Measurements from ENCODE around the gene RNPC3.
"Not testable (repeated sequence)": the region's sequence is repeated elsewhere in the genome, so short reads cannot be mapped to it uniquely, and the experiment has no call there.

The RNPC3 gene

GRCh38 chr1:103561643-103562395, 36.3 kb downstream of the RNPC3 start:
- no peak for DNase-seq

DNA sequence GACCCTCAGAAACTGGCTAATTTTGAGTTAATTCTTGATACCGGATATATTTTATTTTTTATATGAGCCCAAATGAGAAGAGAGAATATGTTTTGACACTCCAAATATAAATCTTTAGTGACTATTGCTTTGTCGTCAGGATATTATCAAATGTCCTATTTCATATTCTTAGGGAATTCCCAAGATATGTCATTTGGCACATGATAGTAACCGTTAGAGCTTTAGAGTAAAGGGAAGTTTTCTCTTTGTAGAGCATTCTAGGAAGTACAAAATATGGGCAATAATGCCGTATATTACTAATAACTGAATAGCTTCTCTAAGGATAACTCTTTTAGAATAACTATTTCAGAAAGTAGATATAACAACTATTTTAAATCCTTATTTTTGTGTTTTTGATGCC, 37.6 kb downstream of the RNPC3 start:
- no peak for DNase-seq

- no peak for DNase-seq
Observed at GRCh38 chr1:103569493-103569892, 44.0 kb downstream of the RNPC3 start.

DNA sequence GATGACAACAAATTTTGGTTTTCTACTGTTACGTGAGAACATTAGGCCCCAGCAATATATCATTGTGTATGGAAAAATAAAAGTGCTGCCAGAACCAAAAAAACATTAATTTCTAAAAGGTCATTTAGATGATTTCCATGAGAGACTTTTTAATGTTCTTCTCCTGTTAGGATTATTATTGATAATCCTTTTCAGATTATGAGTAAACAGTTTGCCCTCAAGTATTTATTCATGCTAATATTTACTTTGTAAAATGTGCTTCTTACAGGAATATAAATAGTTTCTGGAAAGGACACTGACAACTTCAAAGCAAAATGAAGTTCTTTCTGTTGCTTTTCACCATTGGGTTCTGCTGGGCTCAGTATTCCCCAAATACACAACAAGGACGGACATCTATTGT, 45.8 kb downstream of the RNPC3 start, which contains the start of gene AMY2B:
Gene AMY2B, plus strand, starts transcription at position 301 of the 400 bp plus-strand sequence. Its CDS starts 14 bp downstream, at position 315.
- DNase-seq: not testable (repeated sequence)

- no peak for DNase-seq
Observed at GRCh38 chr1:103576065-103576464, 50.6 kb downstream of the RNPC3 start.

DNA sequence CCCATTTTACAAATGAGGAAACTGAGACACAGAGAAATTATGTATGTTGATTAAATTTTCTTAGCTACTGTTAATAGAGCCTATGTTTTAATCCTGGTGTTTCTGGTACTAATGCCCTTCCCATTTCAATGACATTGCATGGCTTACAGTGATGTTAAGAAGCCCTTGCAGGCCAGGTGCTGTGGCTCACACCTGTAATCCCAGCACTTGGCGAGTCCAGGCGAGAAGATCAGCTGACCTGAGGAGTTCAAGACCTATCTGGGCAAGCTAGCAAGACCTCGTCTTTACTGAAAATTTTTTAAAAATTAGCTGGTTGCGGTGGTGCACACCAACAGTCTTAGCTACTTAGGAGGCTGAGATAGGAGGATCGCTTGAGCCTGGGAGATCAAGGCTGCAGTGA, 51.3 kb downstream of the RNPC3 start:
- DNase-seq: not testable (repeated sequence)

GRCh38 chr1:103582464-103582863, 57.0 kb downstream of the RNPC3 start:
- DNase-seq: no peak

DNA sequence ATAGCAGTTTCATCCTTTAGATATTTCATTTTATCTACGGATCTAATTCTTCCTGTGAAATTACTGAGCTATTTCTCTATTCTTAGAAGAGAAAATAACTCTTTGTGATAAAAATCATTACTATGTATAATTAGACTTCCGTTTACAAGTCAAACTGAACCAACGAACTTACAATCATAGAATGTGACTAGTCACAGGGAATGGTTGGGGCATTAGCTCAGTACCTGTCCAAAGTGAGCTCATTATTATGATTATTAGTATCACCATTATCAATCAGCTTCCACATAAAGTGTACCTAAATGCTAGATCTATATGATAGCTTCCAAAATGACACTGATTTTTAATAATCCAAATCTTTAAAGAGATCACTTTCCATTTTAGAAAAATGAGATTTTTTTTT, 58.4 kb downstream of the RNPC3 start:
- DNase-seq: no peak

GRCh38 chr1:103584537-103584936, 59.0 kb downstream of the RNPC3 start:
- no peak for DNase-seq

DNA sequence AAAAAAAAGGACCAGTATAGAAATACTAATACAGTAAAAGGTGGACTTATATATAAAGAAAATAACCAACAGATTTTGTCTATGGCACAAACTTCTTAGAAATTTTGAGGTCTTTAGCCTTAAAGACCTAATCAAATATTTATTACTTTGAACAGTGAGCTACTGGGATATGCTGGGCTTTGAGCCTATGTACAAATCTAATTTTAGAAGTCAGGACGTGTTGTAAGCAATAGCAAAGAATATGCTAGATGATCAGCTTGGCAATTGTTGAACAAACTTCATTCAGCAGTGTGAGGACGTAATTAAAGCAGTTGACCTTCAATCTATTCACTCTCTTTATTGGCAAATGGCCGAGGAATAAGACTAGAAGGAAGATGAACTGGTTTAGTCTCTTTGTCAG, 77.2 kb downstream of the RNPC3 start:
- not testable (repeated sequence) for DNase-seq

All from 8988T (cell line).